ENCODE measurements around the gene DLG4. TPM values are rescaled to one million over a fixed set of nuclear protein-coding genes. Genes with fewer than 3 reads are reported as not detected.

The DLG4 gene
- total and polyA plus RNA-seq, 2 donors (not counting 3 experiments of a cell fraction or from before 2014, with no cell fraction given) = 14.9 to 34.6 TPM

DNA sequence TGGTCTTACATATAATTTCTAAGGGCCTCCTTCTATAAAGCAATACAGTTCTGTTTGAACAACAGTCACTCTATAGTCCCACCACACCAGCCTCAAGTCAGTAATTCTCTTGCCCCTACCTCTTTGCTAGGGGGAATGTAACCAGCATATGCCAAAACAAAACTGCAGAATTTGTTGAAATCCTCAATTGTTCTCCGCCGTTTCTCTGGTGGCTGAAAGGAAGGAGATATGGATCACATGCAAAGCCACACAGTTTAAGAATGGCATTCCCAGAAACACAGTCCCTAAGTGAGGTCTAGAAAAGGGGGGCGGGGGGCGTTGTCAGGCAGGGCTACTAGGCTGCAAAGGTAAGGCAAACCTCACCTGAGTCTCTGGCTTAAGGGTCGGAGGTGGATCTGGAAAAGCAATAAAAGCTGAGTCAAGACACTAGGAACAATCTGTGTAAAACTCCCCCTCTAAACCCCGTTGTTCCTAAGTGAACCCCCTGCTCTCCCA, 17.7 kb upstream of the DLG4 start:
- ChIA-PET POLR2A (no interaction called here), CTCF (interaction anchor here (0.7 to 3.4 kb wide), 5 partner anchors 16 to 324 kb away, joined by 3 to 34 read pairs (median 3); partner anchors contain the start of genes ACADVL, DLG4 and SLC2A4)
- no peaks in the 10 kb centered on the region for H3K9me1 ChIP-seq (replicated peaks; ENCODE audit: control insufficient read depth, extremely low read depth, insufficient read depth, low read length)
- FAIRE-seq = peak; percentile 55
- H3K27me3 ChIP-seq (ENCODE audit: control insufficient read depth in 2 of 2, insufficient read depth in 2 of 2, low read length in 2 of 2) = no peaks in the 10 kb centered on the region
- peak overlapping the region; percentile 14 for H3K9ac ChIP-seq (replicated peaks; ENCODE audit: extremely low read depth, insufficient read depth, low read length)
- TF ChIP-seq FOS (IDR thresholded peaks at IDR 0.05; ENCODE audit: borderline replicate concordance, insufficient read depth, low read length) (no peak), POLR2A (IDR thresholded peaks at IDR 0.05; ENCODE audit: low read depth, low read length) (no peak), EZH2 (IDR thresholded peaks at IDR 0.05; ENCODE audit: borderline replicate concordance, low read depth, low read length, severe bottlenecking) (no peak), GATA2 (IDR thresholded peaks at IDR 0.05; ENCODE audit: insufficient read depth, insufficient read length, low read depth, low read length) (no peak), MYC (IDR thresholded peaks at IDR 0.05; ENCODE audit: low read depth, low read length) (no peak), JUN (IDR thresholded peaks at IDR 0.05; ENCODE audit: borderline replicate concordance, insufficient read depth, insufficient read length, low read depth) (no peak), CTCF (IDR thresholded peaks at IDR 0.05; ENCODE audit: extremely low read depth in 1 of 2, insufficient read depth in 1 of 2, low read depth in 1 of 2, low read length in 2 of 2) (no peak), MAX (IDR thresholded peaks at IDR 0.05; ENCODE audit: insufficient read depth, insufficient read length) (no peak), POLR2AphosphoS5 (IDR thresholded peaks at IDR 0.05; ENCODE audit: insufficient read depth, low read depth, low read length) (no peak)
- no peak overlapping the region for H3K27ac ChIP-seq (ENCODE audit: insufficient read depth, low read depth, low read length)
- H3K9me3 ChIP-seq (replicated peaks; ENCODE audit: control insufficient read depth, insufficient read depth, low read length) = no peaks in the 10 kb centered on the region
- no TSS peak for BruUV-seq (replicated peaks)
- H3K4me1 ChIP-seq (ENCODE audit: control insufficient read depth, extremely low read depth, insufficient read depth, low read length) = peaks cover 32% of the 10 kb centered on the region
- intact Hi-C loops (cut with micrococcal nuclease) (loop anchor here (5.0 kb wide), 1 partner anchor 620 kb away; the partner anchor contains the start of genes CYB5D1, NAA38 and TMEM88), dilution Hi-C loops (cut with MboI; ENCODE audit: extremely low pct_ligation_motif_present, low sequenced_read_pairs) (no loop called here)
- H3K4me3 ChIP-seq (replicated peaks in 1 of 3; ENCODE audit: insufficient read depth in 1 of 3, low read depth in 1 of 3, low read length in 3 of 3) = peak overlapping the region; percentile 41 to 96 (median 53)
- DNase-seq (ENCODE audit: low read depth, low spot score) = peak; percentile 17
- peaks cover 68% of the 10 kb centered on the region for H3K79me2 ChIP-seq (ENCODE audit: control insufficient read depth, insufficient read depth, low read length)
- H3K4me2 ChIP-seq (ENCODE audit: insufficient read depth, low read length) = peak overlapping the region; percentile 64
- H3K36me3 ChIP-seq (ENCODE audit: control insufficient read depth in 2 of 2, extremely low read depth in 1 of 2, insufficient read depth in 2 of 2, low read length in 2 of 2) = peaks cover 15 to 24% of the 10 kb centered on the region in 2 experiments
- peaks cover under 1% of the 10 kb centered on the region for H4K20me1 ChIP-seq (replicated peaks; ENCODE audit: control insufficient read depth, extremely low read depth, insufficient read depth, low read length)
- H2AFZ ChIP-seq (ENCODE audit: low read depth, low read length) = no peak overlapping the region

All from endothelial cell of umbilical vein (primary cell).